GM19452 (cell line): ENCODE results near the gene DOCK10.

Source experiments
- ATAC-seq: cut with Tn5 transposase; IDR thresholded peaks from one replicate; pipeline ENCODE4 v1.9.1; 2021; ENCODE audit not compliant: unreplicated experiment

The DOCK10 gene

DNA sequence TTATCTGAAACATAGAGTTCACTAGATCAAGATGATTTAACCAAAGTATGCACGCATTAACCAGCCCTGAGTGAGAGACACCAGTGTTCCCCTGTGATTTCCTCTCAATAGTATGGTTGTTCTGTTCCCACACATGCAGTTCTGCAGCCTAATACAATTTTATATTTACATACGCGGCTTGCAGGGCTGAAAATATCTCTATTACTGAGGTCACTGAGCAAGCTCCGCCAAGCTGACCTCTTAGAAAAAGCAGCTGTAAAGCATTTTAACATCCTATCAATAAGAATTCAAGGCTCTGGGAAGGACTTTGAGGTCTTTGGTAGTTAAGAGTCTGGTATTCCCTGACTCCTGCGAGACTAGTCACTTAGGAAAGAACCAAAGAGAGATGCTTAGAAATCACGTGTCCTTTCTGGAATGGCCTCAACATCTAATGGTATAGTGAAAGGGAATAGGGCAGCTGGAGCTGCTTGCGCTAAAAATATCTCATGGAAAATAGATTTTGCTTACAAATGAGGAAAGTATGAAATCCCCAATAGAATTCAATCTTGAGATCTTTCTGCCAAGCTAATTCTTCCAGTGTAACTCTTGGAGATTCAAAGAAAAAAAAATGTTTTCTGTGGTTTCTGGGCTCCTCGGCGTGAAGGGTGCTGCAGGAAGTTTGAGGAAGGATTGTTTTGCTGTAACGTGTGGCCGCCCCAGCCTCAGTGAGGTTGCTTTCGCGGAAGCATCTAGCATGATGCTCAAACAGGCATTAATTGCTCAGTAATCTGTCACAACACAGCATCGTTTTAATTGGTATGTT lies 59.2 kb downstream of the DOCK10 start:
- peak; percentile 69 for ATAC-seq

DNA sequence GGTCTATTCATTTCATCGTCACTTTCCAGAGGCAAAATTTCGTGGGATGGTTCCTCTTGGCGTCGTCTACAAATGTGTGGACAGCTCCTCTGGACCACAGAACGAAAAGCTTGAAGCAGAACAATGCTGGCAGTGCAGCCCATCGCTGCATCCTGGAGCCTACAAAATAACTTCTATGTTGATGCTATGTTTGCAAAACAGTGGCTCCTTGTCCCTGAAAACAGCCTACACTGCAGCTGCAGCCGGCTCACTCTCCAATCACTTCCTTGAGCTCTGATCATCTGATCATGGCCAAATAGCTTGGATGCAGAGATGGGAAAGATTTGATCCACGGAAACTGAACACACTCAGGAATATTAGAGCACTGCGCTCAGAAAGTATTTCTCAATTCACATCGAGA lies 60.0 kb downstream of the DOCK10 start:
- no peak for ATAC-seq

DNA sequence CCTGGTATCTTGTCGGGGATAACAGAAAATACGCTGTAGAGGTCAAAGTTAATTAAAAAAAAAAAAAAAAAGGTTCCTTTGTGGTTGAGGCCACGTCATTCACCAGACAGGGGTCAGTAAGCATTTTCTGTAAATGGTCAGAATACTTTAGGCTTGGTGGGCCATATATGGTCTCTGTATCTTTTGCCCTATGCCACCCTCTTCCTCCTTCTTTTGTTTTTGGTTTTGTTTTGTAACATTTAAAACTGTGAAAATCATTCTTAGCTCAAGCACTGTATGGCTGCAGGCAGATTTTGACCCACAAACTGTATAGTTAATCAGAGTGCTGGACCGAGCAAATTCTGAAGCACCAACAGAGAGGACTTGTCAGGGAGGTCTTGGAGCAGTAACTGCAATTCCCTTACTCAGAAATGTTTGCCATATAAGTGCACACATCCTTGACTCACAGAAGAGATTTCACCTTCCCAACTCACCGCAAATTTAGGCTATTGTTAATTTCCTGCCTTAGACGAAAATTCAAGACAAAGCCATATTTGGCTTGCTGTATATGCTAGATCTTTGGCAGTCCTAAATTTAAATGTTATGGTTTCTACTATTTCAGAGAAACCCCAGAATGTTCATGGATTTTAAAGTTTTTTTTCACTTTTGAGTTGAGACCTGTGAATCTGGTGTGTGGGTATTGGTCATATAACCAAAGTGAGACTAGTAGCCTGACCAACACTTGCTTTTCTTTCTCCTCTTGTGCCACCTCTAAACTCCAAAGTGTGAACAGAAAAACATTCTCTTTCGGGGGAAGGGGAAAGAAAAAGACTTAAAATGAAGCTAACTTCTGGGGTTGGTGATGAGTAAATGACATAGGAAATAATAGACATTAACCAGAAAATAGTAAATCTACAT lies 65.4 kb downstream of the DOCK10 start:
- no peak for ATAC-seq

DNA sequence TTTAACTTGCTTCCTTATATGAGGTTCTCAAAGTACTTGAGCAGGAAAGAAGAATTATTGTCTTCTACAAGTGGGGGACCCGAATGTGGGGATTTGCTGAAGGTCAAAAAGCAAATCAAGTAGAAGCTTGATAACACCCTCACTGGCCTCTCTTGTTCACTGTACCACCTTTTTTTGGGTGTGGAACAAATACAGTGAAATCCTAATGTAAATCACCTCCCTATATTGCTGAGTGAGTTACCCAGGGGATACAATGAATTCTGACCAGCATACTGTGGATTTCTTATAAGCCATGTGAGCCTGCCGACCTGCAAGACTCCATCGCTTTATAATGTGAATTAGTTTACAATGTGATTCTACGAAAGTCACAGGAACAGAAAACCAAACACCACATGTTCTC lies 66.5 kb downstream of the DOCK10 start:
- no peak for ATAC-seq

DNA sequence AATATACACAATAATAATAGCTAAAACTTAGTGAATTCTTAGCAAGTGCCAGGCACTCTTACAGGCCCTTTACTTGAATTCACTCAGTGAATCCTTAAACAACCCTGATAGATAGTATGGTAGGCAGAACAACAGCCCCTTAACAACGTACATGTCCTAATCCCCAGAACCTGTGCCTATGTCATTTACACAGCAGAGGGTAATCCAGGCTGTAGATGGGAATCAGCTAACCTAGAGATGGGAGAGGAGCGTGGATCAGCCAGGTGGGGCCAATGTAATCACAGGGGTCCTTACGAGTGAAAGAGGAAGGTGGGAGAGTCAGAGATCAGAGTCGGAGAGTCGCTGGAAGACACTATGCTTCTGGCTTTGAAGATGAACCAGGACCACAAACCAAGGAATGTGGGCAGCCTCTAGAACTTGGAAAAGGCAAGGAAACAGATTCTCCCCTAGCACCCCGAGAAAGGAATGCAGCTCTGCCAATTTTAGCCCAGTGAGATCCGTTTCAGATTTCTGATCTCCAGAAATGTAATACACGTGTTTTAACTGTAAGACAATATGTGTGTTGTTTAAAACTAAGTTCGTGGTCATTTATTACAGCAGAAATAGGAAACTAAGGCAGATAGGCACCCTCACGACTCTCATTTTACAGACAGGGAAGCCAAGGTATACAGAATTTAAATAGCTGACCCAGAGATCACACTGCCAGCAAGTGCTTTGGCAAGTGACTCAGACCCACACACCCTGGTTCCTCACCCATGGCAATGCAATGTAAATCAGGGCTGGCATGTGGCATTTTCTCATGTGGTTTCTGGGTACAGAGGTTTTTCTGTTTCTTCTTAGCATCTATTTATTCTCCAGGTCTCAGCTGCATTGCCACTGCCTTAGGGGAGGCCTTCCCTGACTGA lies 68.9 kb downstream of the DOCK10 start:
- ATAC-seq = no peak

DNA sequence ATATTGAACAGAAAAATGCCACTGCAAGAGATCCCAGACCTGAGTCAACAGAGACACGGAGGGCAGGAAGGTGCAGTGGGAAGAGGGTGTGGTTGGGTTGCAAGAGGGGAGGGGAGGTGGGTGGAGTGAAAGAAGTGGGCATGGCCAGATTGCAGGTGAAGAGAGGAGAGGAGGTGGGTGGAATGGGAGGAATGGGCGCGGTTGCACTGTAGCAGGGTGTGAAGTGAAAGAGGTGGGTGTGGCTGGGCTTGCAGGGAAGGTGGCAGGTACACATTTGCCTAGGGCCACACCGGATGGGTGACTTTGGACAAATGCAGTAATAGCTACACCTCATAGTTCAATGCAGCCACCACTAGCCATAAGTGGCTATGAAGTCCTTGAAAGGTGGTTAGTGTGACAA lies 71.1 kb downstream of the DOCK10 start:
- ATAC-seq = peak; percentile 55

DNA sequence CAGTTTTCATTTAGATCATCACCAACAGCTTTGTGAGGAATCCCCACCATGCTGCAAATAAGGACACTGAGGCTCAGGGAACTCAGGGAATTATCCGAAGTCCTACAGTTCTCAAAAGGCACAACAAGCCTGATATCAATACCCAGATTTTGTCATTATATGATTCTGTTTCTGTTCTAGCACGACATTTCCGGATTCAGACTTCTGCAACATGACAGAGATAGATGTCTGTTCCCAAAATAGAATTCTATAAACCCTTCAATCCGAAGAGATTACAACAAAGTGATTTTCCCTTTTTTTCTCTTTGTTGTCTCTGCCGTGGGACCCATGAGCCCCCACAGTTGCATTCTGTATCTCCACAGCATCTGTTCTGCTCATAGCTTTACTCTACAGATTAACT lies 72.0 kb downstream of the DOCK10 start:
- ATAC-seq = peak; percentile 26

DNA sequence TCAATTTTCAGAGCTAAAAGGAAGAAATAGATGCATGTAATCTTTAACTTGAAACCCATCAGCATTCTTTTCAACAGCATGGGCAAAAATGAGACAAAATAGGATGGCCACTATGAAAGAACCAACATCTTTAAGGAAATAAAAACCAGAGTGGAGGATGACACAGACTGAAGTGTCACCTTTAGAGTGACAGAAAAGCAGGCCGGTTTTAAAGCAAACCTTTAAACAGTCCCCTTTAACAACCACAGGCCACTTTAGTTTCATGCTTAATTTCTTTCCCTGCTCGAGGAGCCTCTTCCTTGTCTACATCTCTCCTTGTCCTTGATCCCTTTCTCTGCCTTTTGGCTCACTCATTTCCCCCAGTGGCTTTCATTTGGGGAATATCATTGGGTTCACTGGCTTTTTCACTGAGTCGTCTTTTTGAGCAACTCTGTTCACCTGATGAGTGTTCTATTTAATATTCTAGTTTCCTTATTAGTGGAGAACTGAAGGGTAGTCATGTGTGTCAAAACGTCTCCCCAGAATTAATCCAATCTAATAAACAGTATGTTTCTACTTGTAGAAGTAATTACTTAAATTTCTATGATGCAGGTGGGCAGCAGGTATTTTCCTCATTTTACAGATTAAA lies 72.5 kb downstream of the DOCK10 start:
- ATAC-seq = peak; percentile 44

DNA sequence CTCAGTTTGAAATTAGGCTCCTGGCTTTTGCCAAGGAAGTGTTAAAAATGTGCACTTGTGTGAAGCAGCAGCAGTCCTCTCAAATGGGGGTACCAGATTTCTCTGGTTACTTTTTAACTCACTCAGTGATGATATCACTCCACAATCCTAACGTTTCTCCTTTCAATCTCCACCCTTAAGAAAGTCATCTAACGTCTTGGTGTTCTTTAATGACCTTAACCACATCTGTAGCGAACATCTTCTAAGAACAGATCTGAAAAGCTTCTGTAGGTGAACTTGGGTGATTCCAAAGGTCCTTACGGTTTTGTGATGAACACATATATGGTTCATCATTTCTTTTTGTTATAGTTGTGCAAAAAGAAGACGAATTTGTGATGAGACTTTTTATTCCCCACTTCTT lies 73.2 kb downstream of the DOCK10 start:
- ATAC-seq = no peak

DNA sequence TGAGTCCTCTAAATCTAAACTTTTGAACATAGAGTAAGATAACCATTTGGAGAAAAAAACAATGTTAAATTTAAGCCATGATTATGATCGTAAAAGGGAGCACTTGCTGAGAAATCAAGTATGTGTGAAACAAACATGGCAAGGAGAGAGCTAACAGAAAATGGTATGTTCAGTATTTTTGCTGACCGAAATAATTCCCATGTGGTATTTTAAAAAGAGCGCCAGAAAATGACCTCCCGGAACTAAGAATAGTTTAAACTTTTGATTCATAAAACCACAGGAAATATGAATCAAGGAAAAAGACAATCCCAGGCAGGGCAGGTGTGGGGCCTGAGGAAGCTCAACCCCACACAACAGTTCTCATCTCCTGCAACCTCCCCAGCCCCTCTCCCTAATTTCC lies 74.2 kb downstream of the DOCK10 start:
- ATAC-seq = no peak

DNA sequence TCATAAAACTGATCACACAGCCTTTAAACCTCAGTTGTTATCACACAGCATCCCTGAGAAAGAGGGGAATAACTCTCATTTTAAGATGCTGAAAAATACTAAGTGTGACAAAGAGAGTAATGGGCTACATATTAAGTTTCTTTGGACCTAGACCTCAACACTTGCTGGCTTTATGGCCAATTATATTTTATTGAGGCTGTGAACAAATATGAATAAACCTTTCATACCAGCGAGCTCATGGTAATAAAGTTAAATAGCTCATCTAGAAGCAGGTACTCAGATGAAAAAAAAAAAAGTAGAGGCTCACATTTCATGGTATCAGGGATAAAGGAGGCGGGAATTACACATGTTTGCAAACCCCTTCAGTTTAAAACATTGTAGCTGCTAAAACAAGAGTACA lies 75.7 kb downstream of the DOCK10 start:
- ATAC-seq = no peak

DNA sequence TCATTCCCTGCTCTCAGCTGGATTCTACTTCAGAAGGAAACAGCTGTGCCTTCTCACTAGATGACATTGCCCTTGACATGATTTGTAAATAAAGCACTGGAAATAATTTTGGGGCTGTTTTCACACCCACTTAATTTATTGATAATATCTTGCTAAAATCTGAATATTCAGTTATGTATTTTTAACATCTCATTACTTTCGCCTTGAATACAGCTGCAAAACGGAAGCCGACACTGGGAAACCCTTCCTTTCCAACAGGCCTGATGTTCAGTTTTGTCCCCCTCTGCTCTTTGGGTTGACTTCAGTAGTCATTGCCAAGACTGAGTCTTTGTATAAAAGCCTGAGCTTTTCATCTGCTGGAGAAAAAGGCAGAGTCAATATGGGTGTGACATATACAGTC lies 82.7 kb downstream of the DOCK10 start:
- ATAC-seq = no peak

DNA sequence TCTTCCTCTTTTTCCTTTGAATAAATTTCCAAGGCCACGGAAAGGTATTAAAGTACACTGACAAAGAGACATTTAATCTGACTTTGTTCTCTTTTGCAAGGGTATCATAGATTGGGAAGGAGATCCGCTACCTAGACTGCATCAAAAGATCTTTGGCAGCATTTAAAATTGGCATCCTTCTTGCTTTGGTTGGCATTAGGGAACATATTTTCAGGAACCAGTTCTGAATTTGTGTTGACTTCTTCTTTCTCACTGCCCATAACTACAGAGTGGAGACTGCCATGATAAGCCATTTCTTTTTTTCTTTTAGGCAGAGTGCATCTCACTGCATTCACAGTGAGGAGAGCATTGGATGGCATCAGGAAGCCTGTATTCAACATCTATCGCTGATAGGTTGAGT lies 83.4 kb downstream of the DOCK10 start:
- ATAC-seq = no peak

DNA sequence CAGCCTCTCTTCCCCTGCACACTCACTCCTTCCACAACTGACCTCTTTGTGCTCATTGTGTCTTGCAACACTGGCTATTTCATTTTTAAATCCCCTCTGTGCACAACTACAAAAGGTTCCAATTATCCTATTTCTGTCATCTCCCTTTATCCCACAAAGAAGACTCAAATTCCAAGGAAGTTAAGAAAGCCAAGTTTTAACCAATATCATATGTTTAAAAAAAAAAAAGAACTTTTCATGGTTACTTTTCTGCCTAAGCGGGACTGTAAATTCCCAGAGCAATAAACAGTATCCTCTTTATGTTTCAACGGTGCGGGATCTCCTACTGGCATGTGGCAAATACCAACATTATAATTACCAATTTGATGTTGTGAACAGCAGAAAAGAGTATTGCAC lies 83.8 kb downstream of the DOCK10 start:
- no peak for ATAC-seq

DNA sequence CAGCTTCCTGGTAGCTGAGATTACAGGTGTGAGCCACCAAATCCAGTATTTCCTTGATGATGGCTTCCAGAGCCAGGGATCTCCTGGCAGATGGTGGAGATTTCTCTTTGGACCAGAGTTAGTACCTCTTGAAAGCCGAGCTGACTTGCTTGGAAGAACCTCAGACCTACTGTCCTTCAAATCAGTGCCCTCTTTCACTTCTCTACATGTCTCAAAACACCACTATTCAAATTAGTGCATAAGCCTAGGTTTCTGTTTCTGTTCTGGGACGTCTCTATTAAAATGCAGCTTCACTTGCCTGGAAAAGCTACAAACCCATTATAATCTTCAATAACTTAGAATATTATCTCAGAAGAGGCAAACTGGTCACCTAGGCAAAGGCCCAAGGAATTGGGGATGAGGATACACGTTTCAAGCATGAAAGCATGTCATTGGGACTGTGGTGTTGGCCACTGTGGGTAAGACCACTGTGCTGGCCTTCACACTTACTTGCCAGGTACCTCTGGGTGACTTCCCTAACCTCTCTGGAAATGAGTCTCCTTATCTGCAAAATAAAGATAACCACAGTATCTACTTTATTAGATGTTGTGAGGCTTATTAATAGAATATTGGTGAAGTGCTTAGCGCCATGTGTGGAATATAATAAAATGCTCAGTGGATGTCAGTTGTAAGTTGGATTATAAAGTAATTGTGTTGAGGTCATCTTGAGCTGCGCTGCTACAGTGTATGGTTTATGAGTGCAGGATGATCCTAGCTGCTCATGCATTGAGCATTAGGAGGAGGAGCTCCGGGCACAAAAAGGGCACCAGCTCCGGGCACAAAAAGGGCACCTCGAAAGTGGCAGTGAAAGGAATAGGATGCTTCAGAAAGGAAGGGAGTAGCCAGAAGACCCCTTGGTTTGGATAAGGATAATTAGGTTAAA lies 84.5 kb downstream of the DOCK10 start:
- peak; percentile 85 for ATAC-seq

DNA sequence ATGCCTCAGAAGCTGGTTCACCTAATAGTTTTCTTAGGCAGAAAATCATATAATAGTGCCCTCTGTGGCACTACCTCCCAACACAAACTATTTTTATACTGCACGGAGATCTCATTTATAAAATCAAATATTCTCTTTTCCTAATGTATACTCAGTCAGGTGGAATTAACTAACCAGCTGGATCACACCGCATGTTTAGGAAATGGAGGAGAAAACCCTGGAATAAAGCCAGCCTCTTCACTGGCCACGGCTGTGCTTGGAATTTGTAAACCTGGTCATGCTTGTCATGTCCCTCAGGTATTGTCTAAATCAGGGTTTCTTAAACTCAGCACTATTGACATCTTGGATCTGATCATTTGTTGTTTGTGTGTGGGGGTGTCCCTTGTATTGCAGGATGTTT lies 85.6 kb downstream of the DOCK10 start:
- ATAC-seq = no peak

DNA sequence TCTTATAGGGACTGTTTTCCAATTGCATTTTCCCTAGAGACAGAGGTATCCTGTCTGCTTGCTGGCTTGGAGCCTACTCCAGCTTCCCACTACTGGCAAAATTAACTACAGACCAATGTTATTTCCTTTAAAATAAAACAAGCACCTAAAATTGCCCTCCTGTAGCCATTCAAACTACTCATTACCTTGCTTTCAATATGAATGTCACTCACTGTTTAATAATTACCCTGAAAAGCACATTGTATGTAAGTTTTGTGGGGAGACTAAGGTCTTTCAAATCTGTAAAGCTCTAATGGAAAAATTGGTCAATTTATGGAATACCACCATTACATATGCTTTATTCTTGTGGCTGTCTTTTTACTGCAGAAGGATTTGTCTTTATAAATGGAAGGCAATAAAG lies 87.3 kb downstream of the DOCK10 start:
- peak; percentile 33 for ATAC-seq

DNA sequence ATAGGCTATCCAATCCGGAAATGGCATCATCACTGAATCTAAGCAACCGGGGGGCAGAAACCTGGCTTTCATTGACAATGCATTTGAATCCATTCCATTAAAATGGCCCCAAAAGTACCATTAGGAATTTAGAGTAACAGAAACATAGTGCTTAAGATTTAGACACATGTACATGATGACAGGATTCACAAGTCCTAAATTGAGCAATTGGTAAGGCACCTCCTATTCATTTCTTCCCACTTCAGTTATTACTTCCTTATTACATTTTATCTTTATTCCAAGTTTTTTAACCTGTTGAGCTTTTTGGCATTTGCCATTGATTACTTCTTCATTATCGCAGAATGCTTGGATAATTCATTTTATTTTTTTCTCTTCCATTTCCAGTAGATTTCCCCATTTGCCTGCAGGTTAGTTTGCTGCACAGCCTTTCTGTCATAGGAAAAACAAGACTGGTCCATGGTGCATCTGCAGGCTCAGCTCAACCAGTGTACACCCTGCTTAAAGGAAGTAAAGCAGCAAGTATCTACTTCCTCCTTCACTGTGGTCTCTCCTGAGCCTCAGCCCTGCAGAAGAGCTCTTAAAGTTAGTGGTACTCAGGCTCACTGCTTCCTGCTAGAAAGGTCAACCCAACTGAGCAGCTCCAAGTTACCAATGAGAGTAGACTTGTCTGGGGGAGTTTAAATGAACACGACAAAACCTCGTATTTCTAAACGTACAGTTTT lies 89.2 kb downstream of the DOCK10 start:
- peak; percentile 54 for ATAC-seq
